Naive thymus-derived CD8-positive, alpha-beta T cell (primary cell): ENCODE data around the gene ILDR2. TPM values are rescaled to one million over a fixed set of nuclear protein-coding genes. Genes with fewer than 3 reads are reported as not detected.

Source experiments
- ATAC-seq, 2 donors: fragments of 150-1000 bp; cut with Tn5 transposase in 1 of 2; sonication (Bioruptor Pico), chemical (Tn5 transposase) in 1 of 2; 1 replicate in 1 of 2; 2 replicates in 1 of 2; pipeline ENCODE4 v1.10.0; 2021; ENCODE audit warnings: mild to moderate bottlenecking in 2 of 2, moderate library complexity in 2 of 2
- POLR2A ChIA-PET: fragments of 350-600 bp; sonication (Branson Sonifier 250); formaldehyde crosslinking; loops from one replicate; lab custom pipeline; 2021; ENCODE audit warnings: antibody characterized with exemption; lab: Charles Lee
- DNase-seq, 10 donors: peaks; one replicate each; pipeline versions ENCODE4 v3.0.0 to v3.0.0-alpha.2; 2020 to 2022
- H3K27ac Mint-ChIP-seq, 10 donors: one replicate each; pipeline ENCODE4 v1.8.0; 2020 to 2022; ENCODE audit warnings: mild to moderate bottlenecking in 10 of 10, mixed read lengths in 10 of 10, moderate library complexity in 4 of 10, inconsistent platforms in 1 of 10
- H3K27me3 Mint-ChIP-seq, 5 donors: one replicate each; pipeline ENCODE4 v1.8.0; 2021 to 2022; ENCODE audit warnings: mixed read lengths in 5 of 5
- H3K36me3 Mint-ChIP-seq, 3 donors: one replicate each; pipeline ENCODE4 v1.8.0; 2020 to 2022; ENCODE audit warnings: mixed read lengths in 3 of 3, mild to moderate bottlenecking in 2 of 3, inconsistent platforms in 1 of 3
- H3K4me1 Mint-ChIP-seq, 4 donors: one replicate each; pipeline ENCODE4 v1.8.0; 2021 to 2022; ENCODE audit warnings: mixed read lengths in 4 of 4
- H3K4me3 Mint-ChIP-seq, 10 donors: one replicate each; pipeline ENCODE4 v1.8.0; 2020 to 2022; ENCODE audit warnings: mild to moderate bottlenecking in 10 of 10, mixed read lengths in 10 of 10, moderate library complexity in 6 of 10, inconsistent platforms in 1 of 10
- H3K9me3 Mint-ChIP-seq, 9 donors: one replicate each; pipeline ENCODE4 v1.8.0; 2020 to 2022; ENCODE audit warnings: mixed read lengths in 9 of 9, mild to moderate bottlenecking in 3 of 9, inconsistent platforms in 1 of 9, moderate library complexity in 1 of 9
- polyA plus RNA-seq, 3 donors: library from polyadenylated mRNA; unstranded; fragments of 300-500 nt; fragmentation: Illumina TruSeq; gene quantifications; one replicate each; pipeline ENCODE4 v1.2.3, GENCODE V29; 2021
- total RNA-seq, 8 experiments: library from RNA in 2 of 8; stranded (reverse) in 2 of 8; gene quantifications; one replicate each; pipeline ENCODE4 v1.2.3 and lab custom pipeline; 2021 to 2026

ILDR2 gene
- total and polyA plus RNA-seq, 5 experiments from 2014 or later: 0.08 to 0.22 (median 0.21) TPM; not detected in 2

- Mint-ChIP-seq H3K36me3 (no peaks in the 10 kb centered on the region), H3K27ac (no peak overlapping the region), H3K27me3 (peaks cover 5 to 40% (median 10%) of the 10 kb centered on the region in 5 donors), H3K9me3 (no peaks in the 10 kb centered on the region), H3K4me3 (no peak overlapping the region), H3K4me1 (peaks cover 0 to 2% (median 0%) of the 10 kb centered on the region in 4 donors)
- no peak for DNase-seq
- no peak for ATAC-seq
- POLR2A ChIA-PET: no interaction called here
These were observed 37.4 kb downstream of the ILDR2 start for GRCh38 chr1:166937962-166938361.

- Mint-ChIP-seq H3K4me3 (no peak overlapping the region), H3K27me3 (peaks cover 5 to 40% (median 10%) of the 10 kb centered on the region in 5 donors), H3K36me3 (no peaks in the 10 kb centered on the region), H3K27ac (no peak overlapping the region), H3K9me3 (no peaks in the 10 kb centered on the region), H3K4me1 (no peaks in the 10 kb centered on the region)
- POLR2A ChIA-PET: no interaction called here
- ATAC-seq: no peak
- DNase-seq: no peak
These were observed 38.0 kb downstream of the ILDR2 start for GRCh38 chr1:166937329-166937728.

- Mint-ChIP-seq H3K9me3 (no peaks in the 10 kb centered on the region), H3K4me3 (no peak overlapping the region), H3K4me1 (peaks cover 0 to 4% (median 0%) of the 10 kb centered on the region in 4 donors), H3K27me3 (peaks cover 5 to 28% (median 10%) of the 10 kb centered on the region in 5 donors), H3K36me3 (no peaks in the 10 kb centered on the region), H3K27ac (no peak overlapping the region)
- POLR2A ChIA-PET: no interaction called here
- ATAC-seq: no peak
- no peak for DNase-seq
These were observed 41.7 kb downstream of the ILDR2 start for GRCh38 chr1:166933633-166934032.

- POLR2A ChIA-PET: no interaction called here
- Mint-ChIP-seq H3K4me3 (no peak overlapping the region), H3K27ac (no peak overlapping the region), H3K9me3 (no peaks in the 10 kb centered on the region), H3K36me3 (no peaks in the 10 kb centered on the region), H3K27me3 (peaks cover 5 to 26% (median 10%) of the 10 kb centered on the region in 5 donors), H3K4me1 (peaks cover 0 to 4% (median 0%) of the 10 kb centered on the region in 4 donors)
- no peak for ATAC-seq
- no peak for DNase-seq
These were observed 42.2 kb downstream of the ILDR2 start for GRCh38 chr1:166933140-166933539.

- ATAC-seq: no peak
- Mint-ChIP-seq H3K4me1 (peaks cover 0 to 7% (median 2%) of the 10 kb centered on the region in 4 donors), H3K4me3 (no peak overlapping the region), H3K9me3 (no peaks in the 10 kb centered on the region), H3K27me3 (peaks cover 6 to 35% (median 13%) of the 10 kb centered on the region in 5 donors), H3K27ac (no peak overlapping the region), H3K36me3 (no peaks in the 10 kb centered on the region)
- DNase-seq: no peak
- POLR2A ChIA-PET: no interaction called here
These were observed 45.4 kb downstream of the ILDR2 start for GRCh38 chr1:166929911-166930310.

GRCh38 chr1:166927701-166928100 lies 47.6 kb downstream of the ILDR2 start:
- Mint-ChIP-seq H3K27me3 (peaks cover 3 to 29% (median 8%) of the 10 kb centered on the region in 5 donors), H3K36me3 (no peaks in the 10 kb centered on the region), H3K9me3 (no peaks in the 10 kb centered on the region), H3K27ac (no peak overlapping the region), H3K4me1 (peaks cover 0 to 8% (median 2%) of the 10 kb centered on the region in 4 donors), H3K4me3 (no peak overlapping the region)
- POLR2A ChIA-PET: no interaction called here
- ATAC-seq (no peak), DNase-seq (no peak)

GRCh38 chr1:166925810-166926478 lies 49.4 kb downstream of the ILDR2 start:
- Mint-ChIP-seq H3K4me1 (peaks cover 0 to 8% (median 0%) of the 10 kb centered on the region in 4 donors), H3K27ac (no peak overlapping the region), H3K36me3 (no peaks in the 10 kb centered on the region), H3K9me3 (no peaks in the 10 kb centered on the region), H3K27me3 (peaks cover 10 to 44% (median 19%) of the 10 kb centered on the region in 5 donors), H3K4me3 (no peak overlapping the region)
- no peak for ATAC-seq
- POLR2A ChIA-PET: no interaction called here
- no peak for DNase-seq

- Mint-ChIP-seq H3K36me3 (no peaks in the 10 kb centered on the region), H3K27me3 (peaks cover 10 to 51% (median 24%) of the 10 kb centered on the region in 5 donors), H3K4me1 (peaks cover 0 to 8% (median 2%) of the 10 kb centered on the region in 4 donors), H3K27ac (no peak overlapping the region), H3K9me3 (no peaks in the 10 kb centered on the region), H3K4me3 (no peak overlapping the region)
- DNase-seq (no peak), ATAC-seq (no peak)
- POLR2A ChIA-PET: no interaction called here
These were observed 50.4 kb downstream of the ILDR2 start for GRCh38 chr1:166924823-166925541.

- Mint-ChIP-seq H3K9me3 (no peaks in the 10 kb centered on the region), H3K27ac (no peak overlapping the region), H3K4me1 (peaks cover 0 to 9% (median 3%) of the 10 kb centered on the region in 4 donors), H3K27me3 (peaks cover 22 to 61% (median 36%) of the 10 kb centered on the region in 5 donors), H3K4me3 (peak overlapping the region in 5 of 10 donors; percentile 22 to 68 (median 50)), H3K36me3 (no peaks in the 10 kb centered on the region)
- POLR2A ChIA-PET: no interaction called here
- ATAC-seq: peak; percentile 22 to 49
- no peak for DNase-seq
These were observed 54.5 kb downstream of the ILDR2 start for GRCh38 chr1:166920561-166921475.

GRCh38 chr1:166918956-166919316 lies 56.4 kb downstream of the ILDR2 start:
- H3K36me3 Mint-ChIP-seq: no peaks in the 10 kb centered on the region
- no peaks in the 10 kb centered on the region for H3K9me3 Mint-ChIP-seq
- peaks cover 22 to 58% (median 34%) of the 10 kb centered on the region in 5 donors for H3K27me3 Mint-ChIP-seq
- peaks cover 0 to 5% (median under 1%) of the 10 kb centered on the region in 4 donors for H3K4me1 Mint-ChIP-seq
- DNase-seq: no peak
- ATAC-seq: no peak
- POLR2A ChIA-PET: interaction anchor here (0.9 kb wide), 1 partner anchor 9 kb away, joined by 4 read pairs; no protein-coding TSS in a partner anchor
- no peak overlapping the region for H3K4me3 Mint-ChIP-seq
- H3K27ac Mint-ChIP-seq: no peak overlapping the region

- POLR2A ChIA-PET: interaction anchor here (0.9 kb wide), 1 partner anchor 8 kb away, joined by 4 read pairs; no protein-coding TSS in a partner anchor
- peaks cover 22 to 58% (median 34%) of the 10 kb centered on the region in 5 donors for H3K27me3 Mint-ChIP-seq
- H3K9me3 Mint-ChIP-seq: no peaks in the 10 kb centered on the region
- H3K4me1 Mint-ChIP-seq: peaks cover 0 to 5% (median under 1%) of the 10 kb centered on the region in 4 donors
- H3K4me3 Mint-ChIP-seq: no peak overlapping the region
- ATAC-seq (no peak), DNase-seq (no peak)
- H3K36me3 Mint-ChIP-seq: no peaks in the 10 kb centered on the region
- peak overlapping the region in 1 of 10 donors; percentile 13 for H3K27ac Mint-ChIP-seq
These were observed 57.0 kb downstream of the ILDR2 start for GRCh38 chr1:166918088-166918955.

- POLR2A ChIA-PET: no interaction called here
- peaks cover 14 to 39% (median 22%) of the 10 kb centered on the region in 5 donors for H3K27me3 Mint-ChIP-seq
- H3K9me3 Mint-ChIP-seq: no peaks in the 10 kb centered on the region
- DNase-seq (no peak), ATAC-seq (no peak)
- no peak overlapping the region for H3K27ac Mint-ChIP-seq
- peaks cover 0 to 5% (median under 1%) of the 10 kb centered on the region in 4 donors for H3K4me1 Mint-ChIP-seq
- H3K36me3 Mint-ChIP-seq: no peaks in the 10 kb centered on the region
- no peak overlapping the region for H3K4me3 Mint-ChIP-seq
These were observed 59.4 kb downstream of the ILDR2 start for GRCh38 chr1:166915941-166916340.
